ENCODE data around the gene ALG14.

The ALG14 gene, protein sequence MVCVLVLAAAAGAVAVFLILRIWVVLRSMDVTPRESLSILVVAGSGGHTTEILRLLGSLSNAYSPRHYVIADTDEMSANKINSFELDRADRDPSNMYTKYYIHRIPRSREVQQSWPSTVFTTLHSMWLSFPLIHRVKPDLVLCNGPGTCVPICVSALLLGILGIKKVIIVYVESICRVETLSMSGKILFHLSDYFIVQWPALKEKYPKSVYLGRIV

DNA sequence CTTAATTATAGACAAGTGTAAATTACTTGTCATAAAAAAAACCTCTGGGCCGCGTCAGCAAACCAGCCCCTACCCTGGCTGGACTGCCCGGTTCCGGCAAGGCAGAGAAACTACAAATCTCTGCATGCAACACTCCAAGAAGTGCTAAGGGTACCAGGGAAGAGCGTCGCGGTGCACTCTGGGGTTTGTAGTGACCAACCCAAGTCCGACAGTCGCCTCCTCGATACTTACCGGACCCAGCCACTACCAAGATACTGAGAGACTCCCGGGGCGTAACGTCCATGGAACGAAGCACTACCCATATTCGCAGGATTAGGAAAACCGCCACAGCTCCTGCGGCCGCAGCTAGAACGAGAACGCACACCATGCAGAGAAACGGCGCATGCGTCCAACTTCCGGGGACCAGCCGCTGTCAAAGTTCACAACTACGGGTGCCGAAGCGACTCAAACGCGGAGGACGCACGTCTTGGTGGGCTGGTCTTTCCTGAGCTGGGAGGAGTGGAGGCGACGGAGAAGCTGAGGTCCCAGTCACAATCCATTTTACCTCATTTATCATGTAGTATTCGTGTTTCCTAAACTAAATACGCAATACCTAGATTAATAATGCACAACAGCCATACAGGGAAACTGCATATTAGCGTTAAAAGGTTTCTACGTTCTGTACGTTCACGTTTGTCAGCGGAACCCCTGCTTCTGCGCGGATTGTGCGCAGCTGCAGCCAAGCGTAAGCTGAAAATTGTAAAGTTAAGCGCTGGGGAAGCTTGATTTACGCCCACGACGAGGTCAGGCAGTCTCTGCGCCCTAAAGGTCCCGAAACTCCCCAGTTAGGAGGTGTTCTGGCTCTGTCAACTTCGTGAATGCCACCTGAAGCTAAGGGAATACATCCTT, at the start of gene ALG14:
ALG14 (minus strand) TSS at position 420 of the 888 bp plus-strand sequence; CDS start at position 367, 53 bp downstream.
- DNase-seq (ENCODE audit: insufficient read length, low spot score) (peak; percentile 83), FAIRE-seq (peak; percentile 91)
- TF ChIP-seq POLR2A (IDR thresholded peaks at IDR 0.05; ENCODE audit: low read depth, low read length): peak; percentile 59; the same call in 1 of the 2 replicates

DNA sequence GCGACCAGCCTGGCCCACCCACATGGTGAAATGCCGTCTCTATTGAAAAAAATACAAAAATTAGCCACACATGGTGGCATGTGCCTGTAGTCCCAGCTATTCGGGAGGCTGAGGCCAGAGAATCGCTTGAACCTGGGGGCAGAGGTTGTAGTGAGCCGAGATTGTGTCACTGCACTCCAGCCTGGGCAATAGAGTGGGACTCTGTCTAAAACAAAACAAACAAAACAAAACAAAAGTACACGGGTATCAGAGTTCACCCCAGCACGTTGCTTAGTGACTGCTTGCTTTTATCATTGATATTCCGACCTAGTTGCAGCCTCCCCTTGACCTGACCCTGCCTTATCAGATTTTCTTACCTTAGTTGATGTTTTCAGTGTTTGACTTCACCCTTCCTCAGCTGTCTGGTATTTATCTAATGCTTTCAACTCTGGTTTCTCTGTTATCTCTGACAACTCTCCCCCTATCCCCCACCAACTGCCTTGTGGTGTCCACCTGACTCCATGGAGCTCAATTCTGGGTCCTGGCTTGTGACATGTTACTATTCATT, 49.5 kb upstream of the ALG14 start:
- no peak for FAIRE-seq
- DNase-seq (ENCODE audit: insufficient read length, low spot score): no peak
- TF ChIP-seq POLR2A (IDR thresholded peaks at IDR 0.05; ENCODE audit: low read depth, low read length): no peak

DNA sequence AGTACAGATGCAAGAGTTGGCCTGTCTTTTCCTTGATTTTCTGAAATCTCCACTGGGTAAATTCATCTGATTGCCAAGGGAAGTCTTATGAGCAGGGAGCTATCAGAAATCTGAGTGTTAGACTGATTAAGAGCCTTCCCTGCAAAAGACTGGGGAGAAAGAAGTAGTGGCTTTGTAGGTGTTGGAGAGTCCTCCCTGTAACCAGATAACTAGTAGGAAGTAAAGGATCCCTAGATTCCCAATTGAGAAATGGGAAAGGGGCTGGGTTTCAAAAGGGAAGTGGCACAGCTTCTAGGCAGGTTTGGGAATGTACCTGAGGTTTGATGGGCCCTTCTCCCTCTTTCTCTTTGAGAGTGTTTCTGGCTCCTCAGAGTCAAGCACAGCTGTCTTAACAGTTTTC, 46.5 kb upstream of the ALG14 start:
- DNase-seq (ENCODE audit: insufficient read length, low spot score) (no peak), FAIRE-seq (no peak)
- TF ChIP-seq POLR2A (IDR thresholded peaks at IDR 0.05; ENCODE audit: low read depth, low read length): no peak

DNA sequence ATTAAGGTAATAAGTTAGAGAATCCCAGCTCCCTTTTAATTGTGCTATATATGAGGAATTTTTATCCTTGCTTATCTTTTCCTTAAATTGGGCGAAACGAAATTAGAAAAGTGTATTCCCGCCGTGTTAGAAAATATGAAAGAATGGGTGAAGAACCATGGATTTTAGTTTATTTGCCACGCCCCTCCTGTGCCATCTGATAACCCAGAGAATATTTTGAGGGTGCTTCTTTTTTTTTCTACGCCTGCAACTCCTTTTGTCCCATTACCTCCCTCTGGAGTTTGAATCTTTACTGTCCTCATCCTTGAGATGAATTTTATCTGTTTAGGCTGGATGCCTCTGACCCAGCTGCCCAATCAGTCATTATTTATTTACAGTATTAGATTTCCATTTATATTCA, 46.0 kb upstream of the ALG14 start:
- DNase-seq (ENCODE audit: insufficient read length, low spot score) (no peak), FAIRE-seq (no peak)
- no peak for TF ChIP-seq POLR2A (IDR thresholded peaks at IDR 0.05; ENCODE audit: low read depth, low read length)

DNA sequence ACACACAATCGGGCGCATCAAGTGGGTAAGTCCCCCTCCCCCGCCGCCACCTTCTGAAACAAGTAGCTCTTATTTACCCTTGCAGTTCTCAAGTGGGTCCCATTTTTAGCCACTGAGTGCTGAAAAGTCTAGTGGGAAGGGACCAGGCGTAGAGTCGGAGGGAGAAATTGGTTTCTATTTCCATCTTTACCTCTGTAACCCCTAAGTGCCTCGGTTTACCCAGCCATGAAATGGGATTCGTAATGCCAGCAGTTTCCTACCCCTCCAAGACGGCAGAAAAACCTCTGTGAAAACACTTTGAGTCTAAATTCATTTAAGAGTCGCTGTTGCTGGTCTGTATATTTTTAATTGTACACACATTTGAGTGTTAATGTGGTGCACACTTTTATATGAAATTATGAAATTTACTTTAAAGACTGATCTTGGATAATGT, 45.3 kb upstream of the ALG14 start:
- DNase-seq (ENCODE audit: insufficient read length, low spot score): no peak
- TF ChIP-seq POLR2A (IDR thresholded peaks at IDR 0.05; ENCODE audit: low read depth, low read length): no peak
- no peak for FAIRE-seq

DNA sequence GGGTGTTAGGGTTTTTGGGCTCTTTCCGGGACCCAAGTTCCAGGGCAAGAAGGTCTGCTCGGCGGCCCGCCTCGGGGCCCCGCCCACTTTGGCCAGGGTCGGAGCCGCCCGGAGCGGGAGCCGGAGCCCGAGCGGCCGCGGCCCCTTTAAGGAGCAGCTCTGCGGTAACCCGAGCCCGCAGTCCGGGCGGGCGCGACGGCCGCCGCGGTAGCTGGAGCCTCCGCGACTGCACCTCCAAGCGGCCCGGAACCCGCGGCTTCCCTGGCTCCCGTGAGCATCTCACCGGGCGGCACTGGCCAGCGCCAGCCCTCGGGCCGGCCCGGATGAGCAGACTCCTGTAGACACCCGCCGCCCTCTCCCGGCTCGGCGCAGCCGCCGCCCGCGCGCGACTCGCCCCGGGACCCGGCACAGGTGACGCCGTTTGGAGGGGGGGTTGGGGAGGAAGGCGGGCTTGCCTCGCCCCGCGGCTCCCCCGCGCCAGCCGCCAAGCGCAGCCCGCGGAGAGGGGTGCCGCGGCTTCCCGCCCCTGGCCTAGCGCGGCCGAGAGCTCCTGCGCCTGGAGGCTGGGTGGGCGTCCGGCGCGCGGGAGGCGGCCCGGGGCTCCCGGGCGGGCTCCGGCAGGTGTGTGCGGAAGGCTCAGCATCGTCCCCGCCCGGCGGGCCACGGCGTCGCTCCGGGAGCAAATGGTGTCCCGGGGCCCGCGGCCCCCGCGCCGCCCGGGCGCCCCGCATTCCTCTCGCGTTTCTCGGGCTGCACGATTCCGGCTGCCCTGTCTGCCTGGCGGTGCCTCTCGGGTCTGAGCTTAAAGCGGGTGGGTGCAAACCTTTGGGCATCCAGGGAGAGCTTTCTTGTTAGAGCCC, 44.7 kb upstream of the ALG14 start, which contains the start of gene TLCD4:
TLCD4 (plus strand) TSS at position 149 of the 860 bp plus-strand sequence. CDS start 26,547 bp downstream, outside the sequence.
- DNase-seq (ENCODE audit: insufficient read length, low spot score): peak; percentile 51
- no peak; the same call in 1 of the 2 replicates for TF ChIP-seq POLR2A (IDR thresholded peaks at IDR 0.05; ENCODE audit: low read depth, low read length)
- no peak for FAIRE-seq

DNA sequence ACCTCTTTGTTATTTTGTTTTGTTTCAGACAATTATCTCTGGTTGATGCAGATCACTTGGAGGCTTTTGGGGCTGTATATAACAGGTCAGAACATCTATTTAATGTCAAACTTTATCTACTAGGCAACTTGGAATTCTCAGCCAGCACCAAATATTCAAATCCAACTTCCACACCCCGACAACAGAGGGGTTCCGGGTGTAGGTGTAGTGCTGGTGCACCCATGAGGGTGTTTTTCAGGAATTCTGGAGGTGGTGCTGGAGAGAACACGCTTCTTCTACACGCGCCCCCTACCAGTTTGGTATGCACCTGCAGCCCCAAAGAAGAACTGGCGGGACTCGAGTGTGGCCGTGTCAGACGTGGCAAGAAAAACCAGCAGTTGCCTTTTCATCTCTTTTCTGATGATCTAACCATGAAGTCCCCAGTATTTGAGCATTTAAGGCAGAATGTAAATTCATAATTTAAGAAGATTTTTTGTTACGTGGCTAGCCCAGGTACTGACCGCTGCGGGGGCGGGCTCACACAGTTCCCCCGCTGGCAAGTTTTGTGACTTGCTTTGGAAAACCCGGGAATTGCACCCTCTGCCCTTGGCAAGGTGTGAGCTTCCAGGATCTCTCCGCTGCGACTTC, 43.9 kb upstream of the ALG14 start:
- DNase-seq (ENCODE audit: insufficient read length, low spot score) (peak; percentile 55), FAIRE-seq (peak; percentile 77)
- no peak for TF ChIP-seq POLR2A (IDR thresholded peaks at IDR 0.05; ENCODE audit: low read depth, low read length)

DNA sequence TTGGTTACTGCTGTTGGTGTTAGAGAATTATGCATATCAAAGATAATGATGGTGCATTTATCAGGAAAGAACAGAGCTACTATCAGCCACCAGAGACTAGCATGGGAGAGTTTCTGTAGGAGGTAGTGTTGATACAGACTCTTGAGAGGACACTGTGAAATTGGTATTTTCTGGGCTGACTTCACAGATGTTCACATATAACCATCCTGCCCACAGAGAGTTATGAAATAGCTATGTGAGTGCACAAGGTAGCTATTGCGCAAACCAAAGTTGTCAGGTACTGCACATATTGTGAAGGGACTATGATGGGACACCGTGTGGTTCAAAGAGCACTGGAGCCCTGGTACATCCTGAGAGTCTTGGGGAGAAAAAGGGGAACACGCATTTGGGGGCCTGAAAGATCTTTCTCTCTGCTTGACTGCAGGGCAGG, 43.0 kb upstream of the ALG14 start:
- DNase-seq (ENCODE audit: insufficient read length, low spot score) (no peak), FAIRE-seq (no peak)
- no peak for TF ChIP-seq POLR2A (IDR thresholded peaks at IDR 0.05; ENCODE audit: low read depth, low read length)

DNA sequence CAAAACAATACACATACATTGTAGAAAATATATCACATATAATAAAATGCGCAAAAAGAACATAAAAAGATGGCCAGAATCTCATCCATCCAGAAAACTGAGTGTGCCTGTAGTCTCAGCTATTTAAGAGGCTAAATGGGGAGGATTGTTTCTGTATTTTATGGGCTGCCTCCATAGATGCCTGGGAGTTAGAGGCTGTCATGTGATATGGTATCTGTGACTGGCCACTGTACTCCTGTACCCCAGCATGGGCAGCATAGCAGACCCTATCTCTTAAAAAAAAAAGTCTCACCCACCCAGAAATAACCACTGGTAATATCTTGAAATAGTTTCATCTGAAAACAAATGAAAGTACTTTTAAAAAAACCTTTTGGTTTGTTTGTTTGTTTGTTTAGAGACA, 40.9 kb upstream of the ALG14 start:
- DNase-seq (ENCODE audit: insufficient read length, low spot score) (no peak), FAIRE-seq (no peak)
- TF ChIP-seq POLR2A (IDR thresholded peaks at IDR 0.05; ENCODE audit: low read depth, low read length): no peak

DNA sequence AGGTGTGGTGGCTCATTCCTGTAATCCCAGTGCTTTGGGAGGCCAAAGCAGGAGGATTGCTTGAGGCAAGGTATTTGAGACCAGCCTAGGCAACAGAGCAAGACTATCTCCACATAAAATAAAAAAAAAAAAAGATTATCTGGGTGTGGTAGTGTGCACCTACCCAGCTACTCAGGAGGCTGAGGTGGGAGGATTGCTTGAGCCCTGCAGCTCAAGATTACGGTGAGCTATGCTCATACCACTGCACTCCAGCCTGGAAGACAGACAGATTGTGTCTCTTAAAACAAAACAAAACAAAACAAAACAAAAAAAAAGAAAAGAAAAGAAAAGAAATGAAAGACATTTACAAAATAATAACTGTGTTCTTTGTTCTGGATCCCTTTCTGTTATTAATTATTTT, 38.3 kb upstream of the ALG14 start:
- TF ChIP-seq POLR2A (IDR thresholded peaks at IDR 0.05; ENCODE audit: low read depth, low read length): no peak
- DNase-seq (ENCODE audit: insufficient read length, low spot score) (no peak), FAIRE-seq (no peak)

DNA sequence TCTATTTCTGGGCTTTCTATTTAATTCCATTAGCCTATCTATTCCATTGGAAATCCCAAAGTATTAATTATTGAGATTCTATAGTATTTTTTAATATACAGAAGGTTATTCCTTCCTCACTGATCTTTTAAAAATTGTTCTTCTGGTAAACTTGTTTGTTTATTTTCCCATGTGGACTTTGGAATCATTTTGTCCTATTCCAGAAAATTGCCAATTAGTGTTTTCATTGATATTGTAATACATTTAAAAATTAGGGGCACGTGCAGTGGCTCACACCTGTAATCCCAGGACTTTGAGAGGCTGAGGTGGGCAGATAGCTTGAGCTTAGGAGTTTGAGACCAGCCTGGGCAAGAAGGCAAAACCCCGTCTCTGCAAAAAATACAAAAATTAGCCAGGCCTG, 36.0 kb upstream of the ALG14 start:
- no peak for FAIRE-seq
- DNase-seq (ENCODE audit: insufficient read length, low spot score): no peak
- TF ChIP-seq POLR2A (IDR thresholded peaks at IDR 0.05; ENCODE audit: low read depth, low read length): no peak

DNA sequence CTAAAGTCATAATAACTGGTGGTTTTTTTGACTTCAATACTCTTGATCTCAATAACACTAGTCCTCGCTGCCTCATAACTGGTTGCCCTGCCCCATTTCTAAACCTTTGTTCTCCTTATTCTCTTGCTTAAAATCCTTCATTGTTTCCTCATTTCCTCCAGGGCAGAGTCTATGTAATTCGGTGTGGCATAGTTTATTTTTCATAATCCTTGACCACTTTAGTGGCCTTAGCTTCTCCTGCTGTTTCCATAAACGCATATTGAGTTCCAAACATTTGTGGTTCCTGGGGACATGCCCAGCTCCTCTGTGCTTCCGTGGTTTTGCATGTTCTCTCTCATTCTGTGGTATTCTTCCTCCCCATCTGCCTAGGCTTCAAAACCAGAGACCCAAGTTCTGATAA, 25.4 kb upstream of the ALG14 start:
- no peak for FAIRE-seq
- TF ChIP-seq POLR2A (IDR thresholded peaks at IDR 0.05; ENCODE audit: low read depth, low read length): no peak
- DNase-seq (ENCODE audit: insufficient read length, low spot score): no peak

DNA sequence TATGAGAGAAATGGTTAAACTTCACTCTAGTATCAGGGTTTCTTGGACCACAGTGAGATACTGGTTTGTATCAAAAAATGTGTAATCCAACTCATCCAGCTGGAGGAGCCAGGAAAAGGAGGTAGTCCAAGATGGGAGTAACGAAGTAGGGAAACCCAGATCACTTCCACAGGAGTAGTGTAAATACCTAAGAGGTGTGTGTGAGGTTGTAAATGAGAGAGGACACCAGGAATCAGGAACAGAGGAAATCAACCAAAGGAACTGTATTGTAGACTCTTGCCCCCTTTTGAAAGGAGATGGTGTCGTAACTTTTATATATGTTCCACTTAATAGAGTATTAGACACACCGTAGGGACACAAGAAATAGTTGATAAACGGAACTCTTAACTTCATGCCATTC, 24.7 kb upstream of the ALG14 start:
- TF ChIP-seq POLR2A (IDR thresholded peaks at IDR 0.05; ENCODE audit: low read depth, low read length): no peak
- no peak for DNase-seq (ENCODE audit: insufficient read length, low spot score)
- FAIRE-seq: no peak

All from H54 (cell line).